Activated B cell treated with CpG ODN at 0.5 μM for 24 hours (primary cell): Measurements from ENCODE around the gene ZMAT3. TPM values are rescaled to one million over a fixed set of nuclear protein-coding genes. Genes with fewer than 3 reads are reported as not detected.
"Not testable (repeated sequence)": the region's sequence is repeated elsewhere in the genome, so short reads cannot be mapped to it uniquely, and the experiment has no call there.

Experiments
- ATAC-seq: fragments of 200-7000 bp; cut with Tn5 transposase; one replicate; pipeline ENCODE4 v1.10.0; 2021; ENCODE audit warnings: low read depth, mild to moderate bottlenecking, moderate library complexity
- CTCF ChIA-PET: fragments of 350-600 bp; sonication (Branson Sonifier 250); formaldehyde crosslinking; loops from one replicate; lab custom pipeline; 2021; ENCODE audit warnings: antibody characterized with exemption; lab: Charles Lee
- POLR2A ChIA-PET: fragments of 350-600 bp; sonication (Branson Sonifier 250); formaldehyde crosslinking; loops from one replicate; lab custom pipeline; 2021; ENCODE audit warnings: antibody characterized with exemption; lab: Charles Lee
- DNase-seq: peaks from one replicate; pipeline ENCODE4 v3.0.0; 2022
- H3K27ac Mint-ChIP-seq: one replicate; pipeline ENCODE4 v1.8.0; 2020; ENCODE audit warnings: mixed read lengths
- H3K27me3 Mint-ChIP-seq: one replicate; pipeline ENCODE4 v1.8.0; 2021; ENCODE audit warnings: mixed read lengths
- H3K36me3 Mint-ChIP-seq: one replicate; pipeline ENCODE4 v1.8.0; 2021; ENCODE audit warnings: low read depth, mixed read lengths
- H3K4me1 Mint-ChIP-seq: one replicate; pipeline ENCODE4 v1.8.0; 2021; ENCODE audit warnings: mixed read lengths
- H3K4me3 Mint-ChIP-seq: one replicate; pipeline ENCODE4 v1.8.0; 2020; ENCODE audit warnings: mild to moderate bottlenecking, mixed read lengths
- H3K9me3 Mint-ChIP-seq: one replicate; pipeline ENCODE4 v1.8.0; 2020; ENCODE audit warnings: mixed read lengths
- CTCF ChIP-seq: fragments of 200-600 bp; IDR thresholded peaks from one replicate; pipeline ENCODE4 v1.8.0; 2022; ENCODE audit warnings: antibody characterized with exemption, mild to moderate bottlenecking
- intact Hi-C: fragments of 100-400 bp; cut with micrococcal nuclease; formaldehyde crosslinking; loops from one replicate; pipeline ENCODE4 v1.15.1; 2024
- total RNA-seq: library from RNA; stranded (reverse); gene quantifications from 2 replicates; pipeline ENCODE4 v1.2.3, GENCODE V29; 2022

ZMAT3 gene
- total RNA-seq, 1 donor from 2014 or later, result 32.0 TPM

- Mint-ChIP-seq H3K4me3 (no peak overlapping the region), H3K27me3 (no peaks in the 10 kb centered on the region), H3K27ac (no peak overlapping the region), H3K9me3 (no peaks in the 10 kb centered on the region), H3K4me1 (peaks cover 35% of the 10 kb centered on the region), H3K36me3 (peaks cover 33% of the 10 kb centered on the region)
- intact Hi-C loops, result no loop called here
- no peak for DNase-seq
- ATAC-seq, result no peak
- TF ChIP-seq CTCF, result no peak
- ChIA-PET POLR2A (no interaction called here), CTCF (interaction anchor here (0.9 to 1.3 kb wide), 5 partner anchors 52 to 248 kb away, joined by 3 to 4 read pairs (median 3); no protein-coding TSS in a partner anchor)
These were observed 3.8 kb downstream of the ZMAT3 start for GRCh38 chr3:179067839-179068238.

- ChIA-PET CTCF (interaction anchor here (1.3 to 1.7 kb wide), 2 partner anchors 52 to 248 kb away, joined by 3 read pairs; no protein-coding TSS in a partner anchor), POLR2A (interaction anchor here (1.1 kb wide), 1 partner anchor 82 kb away, joined by 3 read pairs; no protein-coding TSS in a partner anchor)
- no peak for ATAC-seq
- H3K4me1 Mint-ChIP-seq, result peaks cover 31% of the 10 kb centered on the region
- H3K36me3 Mint-ChIP-seq, result peaks cover 36% of the 10 kb centered on the region
- H3K27me3 Mint-ChIP-seq, result no peaks in the 10 kb centered on the region
- no peak for DNase-seq
- intact Hi-C loops, result no loop called here
- H3K9me3 Mint-ChIP-seq, result no peaks in the 10 kb centered on the region
- TF ChIP-seq CTCF, result no peak
- no peak overlapping the region for H3K27ac Mint-ChIP-seq
- no peak overlapping the region for H3K4me3 Mint-ChIP-seq
These were observed 4.3 kb downstream of the ZMAT3 start for GRCh38 chr3:179067291-179067690.

- DNase-seq, result no peak
- Mint-ChIP-seq H3K27me3 (no peaks in the 10 kb centered on the region), H3K9me3 (no peaks in the 10 kb centered on the region), H3K4me1 (peaks cover 14% of the 10 kb centered on the region), H3K4me3 (no peak overlapping the region), H3K36me3 (peaks cover 50% of the 10 kb centered on the region), H3K27ac (no peak overlapping the region)
- CTCF ChIA-PET, result interaction anchor here (1.1 kb wide), 1 partner anchor 10 kb away, joined by 3 read pairs; no protein-coding TSS in a partner anchor
- intact Hi-C loops, result no loop called here
- POLR2A ChIA-PET, result interaction anchor here (0.6 kb wide), 1 partner anchor 84 kb away, joined by 3 read pairs; no protein-coding TSS in a partner anchor
- no peak for TF ChIP-seq CTCF
- ATAC-seq, result no peak
These were observed 7.6 kb downstream of the ZMAT3 start for GRCh38 chr3:179063945-179064560.

GRCh38 chr3:179056326-179056725 is 15.3 kb downstream of the ZMAT3 start:
- ChIA-PET POLR2A (no interaction called here), CTCF (no interaction called here)
- Mint-ChIP-seq H3K9me3 (no peaks in the 10 kb centered on the region), H3K4me3 (no peak overlapping the region), H3K36me3 (peaks cover 31% of the 10 kb centered on the region), H3K4me1 (peaks cover 10% of the 10 kb centered on the region), H3K27ac (no peak overlapping the region), H3K27me3 (no peaks in the 10 kb centered on the region)
- TF ChIP-seq CTCF, result no peak
- intact Hi-C loops, result no loop called here
- ATAC-seq, result no peak
- DNase-seq, result no peak

- Mint-ChIP-seq H3K36me3 (peaks cover 27% of the 10 kb centered on the region), H3K4me1 (peaks cover 19% of the 10 kb centered on the region)
- POLR2A ChIA-PET, result interaction anchor here (0.7 to 1.3 kb wide), 2 partner anchors 9 to 97 kb away, joined by 3 to 5 read pairs; no protein-coding TSS in a partner anchor
- H3K4me3 Mint-ChIP-seq, CTCF ChIA-PET, ATAC-seq, intact Hi-C loops, DNase-seq, H3K9me3 Mint-ChIP-seq, H3K27ac Mint-ChIP-seq, H3K27me3 Mint-ChIP-seq: not testable (repeated sequence)
These were observed 17.0 kb downstream of the ZMAT3 start for GRCh38 chr3:179054565-179054964.
